GM20000 (cell line): Measurements from ENCODE around the gene COL6A2.

Experiments used
- DNase-seq: peaks from one replicate; pipeline ENCODE4 v3.0.0; 2012; ENCODE audit warnings: low spot score
- TF ChIP-seq, protein P1 (sequence below): IDR thresholded peaks from 2 replicates; pipeline ENCODE4 v1.5.1; 2012; ENCODE audit warnings: mild to moderate bottlenecking, control low read depth; ENCODE audit errors: extremely low read depth, missing control alignments

Gene COL6A2

DNA sequence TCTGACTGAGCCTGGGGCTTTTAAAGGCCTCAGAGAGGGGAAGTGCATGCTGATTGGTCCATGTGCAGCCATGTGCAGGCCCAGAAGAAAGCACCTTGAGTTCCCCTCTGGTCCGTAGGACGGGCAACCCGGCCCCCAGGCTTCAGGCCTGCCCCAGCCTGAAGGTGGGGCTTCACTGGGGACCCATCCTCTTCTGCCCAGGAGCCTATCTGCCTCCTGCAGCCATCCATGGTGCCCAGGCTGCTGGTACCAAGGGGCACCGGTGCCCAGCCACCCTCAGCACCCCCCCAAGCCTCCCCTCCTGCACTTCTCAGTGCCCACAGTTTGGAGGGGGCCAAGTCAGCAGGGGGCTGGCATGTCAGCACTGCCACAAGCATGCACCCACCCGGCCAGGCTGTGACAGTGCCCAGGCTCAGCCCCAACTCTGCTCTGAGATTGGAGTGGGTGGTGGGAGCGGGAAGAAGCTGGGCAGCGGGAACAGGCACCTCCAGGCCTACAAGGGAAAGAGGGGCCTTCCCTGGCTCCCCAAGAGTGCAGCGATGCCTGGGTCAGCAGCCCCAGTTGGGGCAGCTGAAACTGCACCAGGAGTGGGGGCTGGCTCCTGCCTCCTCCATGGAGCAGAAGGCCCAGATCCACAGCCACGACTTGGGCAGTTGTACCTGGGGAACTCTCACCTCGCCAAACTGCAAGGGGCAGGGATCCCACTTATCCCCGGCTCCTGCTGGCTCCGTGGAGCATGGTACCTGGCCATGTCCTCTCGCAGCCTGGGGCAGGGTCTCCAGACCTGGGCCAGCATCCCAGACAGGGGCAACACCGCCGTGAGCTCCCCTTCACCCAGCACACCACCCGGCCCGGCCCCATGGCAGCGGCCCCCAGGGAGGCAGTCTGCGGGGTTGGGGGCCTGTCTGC, 11.7 kb downstream of the COL6A2 start:
- DNase-seq, result no peak

DNA sequence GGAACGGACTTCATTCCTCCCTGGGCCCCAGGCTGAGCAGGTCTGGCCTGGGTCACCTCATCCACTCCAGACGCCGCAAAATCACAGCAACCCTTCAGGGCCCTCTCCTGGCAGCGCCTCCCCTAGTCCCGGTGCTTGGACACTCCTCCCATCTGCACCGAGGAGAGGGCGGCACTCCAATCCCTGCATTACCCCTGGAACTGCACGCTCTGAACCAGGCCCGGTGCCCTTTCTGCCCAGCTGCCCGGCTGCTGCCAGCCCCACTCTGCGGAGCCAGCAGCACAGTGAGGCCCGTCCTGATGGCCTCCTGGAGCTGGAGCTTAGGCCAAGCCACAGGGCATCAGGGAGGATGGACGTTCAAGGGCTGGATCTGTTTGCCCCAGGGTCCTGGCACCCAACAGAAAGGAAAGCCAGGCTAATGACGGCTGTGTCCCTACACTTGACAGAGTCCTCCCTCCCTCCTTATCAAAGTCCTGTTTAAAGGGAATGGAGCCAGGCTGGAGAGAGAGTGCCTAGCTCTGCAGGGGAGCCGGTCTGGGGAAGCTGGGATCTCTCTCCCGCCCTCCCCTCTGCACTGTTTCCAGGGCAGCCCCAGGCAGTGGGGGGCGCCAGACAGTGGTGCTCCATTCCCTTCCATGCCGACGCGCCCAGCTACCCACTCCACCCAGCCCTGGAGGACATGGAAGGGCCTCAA, 12.7 kb downstream of the COL6A2 start:
- DNase-seq, result no peak
- TF ChIP-seq, protein P1, sequence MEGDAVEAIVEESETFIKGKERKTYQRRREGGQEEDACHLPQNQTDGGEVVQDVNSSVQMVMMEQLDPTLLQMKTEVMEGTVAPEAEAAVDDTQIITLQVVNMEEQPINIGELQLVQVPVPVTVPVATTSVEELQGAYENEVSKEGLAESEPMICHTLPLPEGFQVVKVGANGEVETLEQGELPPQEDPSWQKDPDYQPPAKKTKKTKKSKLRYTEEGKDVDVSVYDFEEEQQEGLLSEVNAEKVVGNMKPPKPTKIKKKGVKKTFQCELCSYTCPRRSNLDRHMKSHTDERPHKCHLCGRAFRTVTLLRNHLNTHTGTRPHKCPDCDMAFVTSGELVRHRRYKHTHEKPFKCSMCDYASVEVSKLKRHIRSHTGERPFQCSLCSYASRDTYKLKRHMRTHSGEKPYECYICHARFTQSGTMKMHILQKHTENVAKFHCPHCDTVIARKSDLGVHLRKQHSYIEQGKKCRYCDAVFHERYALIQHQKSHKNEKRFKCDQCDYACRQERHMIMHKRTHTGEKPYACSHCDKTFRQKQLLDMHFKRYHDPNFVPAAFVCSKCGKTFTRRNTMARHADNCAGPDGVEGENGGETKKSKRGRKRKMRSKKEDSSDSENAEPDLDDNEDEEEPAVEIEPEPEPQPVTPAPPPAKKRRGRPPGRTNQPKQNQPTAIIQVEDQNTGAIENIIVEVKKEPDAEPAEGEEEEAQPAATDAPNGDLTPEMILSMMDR, result no peak

More for the DNA sequence above, 11.7 kb downstream of the COL6A2 start:
- TF ChIP-seq, protein P1, result no peak

DNA sequence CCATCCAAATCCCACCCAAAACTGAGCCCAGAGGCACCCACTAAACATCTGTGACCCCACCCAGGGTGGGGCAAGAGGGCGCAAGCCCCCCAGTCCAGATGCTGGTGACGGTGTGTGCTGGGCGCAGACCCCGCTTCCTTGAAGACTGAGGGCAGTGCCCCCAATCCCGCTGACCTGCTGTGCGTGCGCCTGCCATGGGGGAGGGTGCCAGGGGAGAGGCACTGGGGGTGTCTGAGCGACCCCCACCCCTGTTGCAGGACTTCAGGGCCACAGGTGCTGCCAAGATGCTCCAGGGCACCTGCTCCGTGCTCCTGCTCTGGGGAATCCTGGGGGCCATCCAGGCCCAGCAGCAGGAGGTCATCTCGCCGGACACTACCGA, 13.3 kb downstream of the COL6A2 start:
- TF ChIP-seq, protein P1, result no peak
- DNase-seq, result no peak

DNA sequence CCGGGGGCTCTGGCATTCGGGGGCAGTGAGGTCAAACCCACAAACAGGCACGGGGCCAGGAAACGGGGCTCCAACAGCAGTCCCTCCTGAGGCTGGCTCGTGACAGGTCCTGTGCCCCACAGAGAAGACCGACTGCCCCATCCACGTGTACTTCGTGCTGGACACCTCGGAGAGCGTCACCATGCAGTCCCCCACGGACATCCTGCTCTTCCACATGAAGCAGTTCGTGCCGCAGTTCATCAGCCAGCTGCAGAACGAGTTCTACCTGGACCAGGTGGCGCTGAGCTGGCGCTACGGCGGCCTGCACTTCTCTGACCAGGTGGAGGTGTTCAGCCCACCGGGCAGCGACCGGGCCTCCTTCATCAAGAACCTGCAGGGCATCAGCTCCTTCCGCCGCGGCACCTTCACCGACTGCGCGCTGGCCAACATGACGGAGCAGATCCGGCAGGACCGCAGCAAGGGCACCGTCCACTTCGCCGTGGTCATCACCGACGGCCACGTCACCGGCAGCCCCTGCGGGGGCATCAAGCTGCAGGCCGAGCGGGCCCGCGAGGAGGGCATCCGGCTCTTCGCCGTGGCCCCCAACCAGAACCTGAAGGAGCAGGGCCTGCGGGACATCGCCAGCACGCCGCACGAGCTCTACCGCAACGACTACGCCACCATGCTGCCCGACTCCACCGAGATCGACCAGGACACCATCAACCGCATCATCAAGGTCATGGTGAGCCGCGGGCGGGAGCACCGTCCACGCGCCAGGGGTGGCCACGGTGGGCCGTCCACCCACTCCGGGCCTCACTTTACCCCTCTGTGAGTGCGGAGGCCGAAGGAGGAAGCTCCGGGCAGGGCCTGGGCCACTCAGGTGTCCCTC, 14.2 kb downstream of the COL6A2 start:
- TF ChIP-seq, protein P1, result no peak

DNA sequence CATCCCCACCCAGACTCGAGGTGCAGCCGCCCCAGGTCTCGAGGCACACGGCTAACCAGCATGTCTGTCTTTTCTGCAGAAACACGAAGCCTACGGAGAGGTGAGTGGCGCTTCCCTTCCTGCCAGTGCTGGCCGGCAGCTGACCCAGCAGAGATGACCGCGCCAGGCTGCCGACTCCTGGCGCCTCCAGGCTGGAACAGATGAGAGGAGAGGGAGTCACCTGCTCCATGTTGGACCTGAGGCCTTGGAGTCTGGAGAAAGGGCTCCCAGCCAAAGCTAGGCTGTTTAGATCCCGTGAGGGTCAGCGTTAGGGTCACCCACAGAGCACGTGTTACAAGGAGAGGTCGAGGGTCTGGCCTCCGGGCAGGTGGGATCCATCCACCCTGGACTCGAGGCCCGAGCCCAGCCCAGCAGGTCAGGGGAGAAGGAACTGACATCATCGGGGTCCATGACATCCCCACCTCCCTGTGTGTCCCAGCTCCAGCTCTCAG, 14.9 kb downstream of the COL6A2 start:
- no peak for DNase-seq
- TF ChIP-seq, protein P1, result no peak

More for the DNA sequence above, 14.2 kb downstream of the COL6A2 start:
- DNase-seq, result no peak

DNA sequence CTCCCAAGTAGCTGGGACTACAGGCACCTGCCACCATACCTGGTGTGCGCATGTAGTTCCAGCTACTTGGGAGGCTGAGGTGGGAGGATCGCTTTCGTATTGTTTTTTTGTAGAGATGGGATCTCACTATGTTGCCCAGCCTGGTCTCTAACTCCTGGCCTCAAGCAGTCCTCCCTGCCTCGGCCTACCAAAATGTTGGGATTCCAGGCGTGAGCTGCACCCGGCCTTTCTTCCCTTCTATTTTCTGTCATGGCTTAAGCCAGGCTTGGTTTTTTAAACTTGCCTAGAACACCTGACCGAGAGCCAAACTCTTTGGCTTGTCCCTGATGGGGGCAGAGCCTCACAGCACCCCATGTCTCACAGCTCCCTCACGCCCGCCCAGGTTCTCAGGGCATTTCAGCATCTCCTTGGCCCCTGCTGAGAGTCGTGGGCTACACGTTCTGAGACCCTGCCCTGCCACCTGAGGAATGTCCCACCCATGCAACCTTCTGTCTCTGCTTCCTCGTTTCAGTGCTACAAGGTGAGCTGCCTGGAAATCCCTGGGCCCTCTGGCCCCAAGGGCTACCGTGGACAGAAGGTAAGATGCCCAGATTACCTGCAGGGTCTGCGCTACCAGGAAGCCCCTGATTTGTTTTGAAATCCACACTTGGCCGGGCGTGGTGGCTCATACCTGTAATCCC, 15.7 kb downstream of the COL6A2 start:
- DNase-seq, result no peak
- TF ChIP-seq, protein P1, result no peak
